Right kidney (tissue), 1 donor: ENCODE measurements around the gene FAM120A.
A peak's percentile ranks its signal among the peaks of the same experiment; 100 is the strongest.
"Not testable (repeated sequence)": the region's sequence is repeated elsewhere in the genome, so short reads cannot be mapped to it uniquely, and the experiment has no call there.

Source experiments
- DNase-seq: peaks from one replicate; pipeline ENCODE4 v3.0.0-alpha.2; 2016

The FAM120A gene

DNA sequence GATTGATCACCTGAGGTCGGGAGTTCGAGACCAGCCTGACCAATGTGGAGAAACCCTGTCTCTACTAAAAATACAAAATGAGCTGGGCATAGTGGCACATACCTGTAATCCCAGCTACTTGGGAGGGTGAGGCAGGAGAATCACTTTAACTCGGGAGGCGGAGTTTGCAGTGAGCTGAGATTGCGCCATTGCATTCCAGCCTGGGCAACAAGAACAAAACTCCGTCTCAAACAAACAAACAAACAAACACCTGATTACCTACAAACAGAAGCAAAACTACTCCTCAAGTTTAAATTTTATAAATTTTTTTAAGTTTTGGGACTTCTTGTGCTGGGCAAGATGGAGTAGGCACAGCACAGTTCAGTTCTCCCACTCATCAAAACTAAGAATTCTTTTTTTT is 12.2 kb upstream of the FAM120A start:
- DNase-seq, result not testable (repeated sequence)

DNA sequence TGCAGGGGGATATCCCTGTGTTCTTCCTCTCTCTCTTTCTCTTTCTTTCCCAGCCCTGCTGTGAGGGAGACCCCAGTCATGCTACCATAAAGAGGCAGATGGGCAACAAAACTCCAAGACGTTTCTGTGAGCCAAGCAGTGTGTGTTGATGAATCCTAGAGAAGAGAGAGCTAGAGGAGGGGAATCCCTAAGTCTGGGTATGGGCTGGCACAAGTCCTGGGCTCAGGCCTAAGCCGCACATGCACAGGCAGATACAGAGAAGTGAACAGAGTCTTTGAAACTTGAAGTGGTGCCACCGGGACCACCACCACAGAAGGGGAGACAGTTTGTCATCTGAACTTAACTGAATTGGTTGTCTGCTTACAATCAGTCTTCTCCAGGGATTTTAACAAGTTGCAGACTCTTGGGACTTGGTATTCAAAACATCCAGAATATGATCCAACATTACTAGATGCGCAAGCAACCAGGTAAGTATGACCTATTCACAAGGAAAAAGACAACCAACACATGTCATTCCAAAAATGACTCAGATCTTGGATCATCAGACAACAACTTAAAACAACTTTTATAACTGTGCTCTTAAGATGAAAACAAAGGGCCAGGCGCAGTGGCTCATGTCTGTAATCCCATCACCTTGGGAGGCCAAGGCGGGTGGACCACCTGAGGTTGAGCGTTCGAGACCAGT is 10.4 kb upstream of the FAM120A start:
- DNase-seq, result no peak

DNA sequence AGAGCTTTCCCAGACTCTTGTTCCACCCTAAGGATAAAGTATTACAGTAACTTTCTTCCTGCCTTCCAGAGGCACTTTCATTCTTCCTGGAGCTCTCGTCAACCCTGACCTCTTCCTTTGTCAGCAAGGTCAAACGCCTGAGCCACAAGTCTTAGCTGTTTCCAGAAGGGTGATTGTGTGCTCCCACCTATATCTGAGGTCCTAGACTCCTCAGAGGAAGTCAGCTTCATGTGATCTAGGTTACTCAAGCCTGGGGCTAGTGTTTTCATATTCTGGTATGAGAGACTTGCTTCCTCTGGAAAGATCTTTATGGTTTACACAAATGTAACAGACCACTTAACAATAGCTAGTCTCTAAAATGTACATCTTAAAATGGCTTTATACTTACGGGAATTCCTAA is 5.4 kb upstream of the FAM120A start:
- DNase-seq, result no peak

DNA sequence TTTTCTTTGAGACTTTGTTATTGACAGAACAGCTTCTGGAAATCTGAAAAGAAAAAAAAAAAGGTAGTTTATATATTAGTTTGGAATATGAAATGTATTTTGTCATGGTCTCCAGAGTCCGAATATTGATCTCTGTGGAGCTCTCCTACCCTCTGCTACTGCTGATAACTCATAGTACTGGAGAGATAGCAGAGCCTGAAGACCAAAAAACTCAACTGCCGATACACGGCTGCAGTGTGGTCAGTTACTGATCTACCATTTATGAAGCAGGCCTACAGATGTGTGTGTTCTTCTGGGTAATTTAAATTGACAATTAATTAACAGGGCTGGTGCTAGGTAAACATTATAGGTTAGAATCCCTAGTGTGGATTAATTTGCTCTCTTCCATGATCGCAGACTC is 3.8 kb upstream of the FAM120A start:
- no peak for DNase-seq

DNA sequence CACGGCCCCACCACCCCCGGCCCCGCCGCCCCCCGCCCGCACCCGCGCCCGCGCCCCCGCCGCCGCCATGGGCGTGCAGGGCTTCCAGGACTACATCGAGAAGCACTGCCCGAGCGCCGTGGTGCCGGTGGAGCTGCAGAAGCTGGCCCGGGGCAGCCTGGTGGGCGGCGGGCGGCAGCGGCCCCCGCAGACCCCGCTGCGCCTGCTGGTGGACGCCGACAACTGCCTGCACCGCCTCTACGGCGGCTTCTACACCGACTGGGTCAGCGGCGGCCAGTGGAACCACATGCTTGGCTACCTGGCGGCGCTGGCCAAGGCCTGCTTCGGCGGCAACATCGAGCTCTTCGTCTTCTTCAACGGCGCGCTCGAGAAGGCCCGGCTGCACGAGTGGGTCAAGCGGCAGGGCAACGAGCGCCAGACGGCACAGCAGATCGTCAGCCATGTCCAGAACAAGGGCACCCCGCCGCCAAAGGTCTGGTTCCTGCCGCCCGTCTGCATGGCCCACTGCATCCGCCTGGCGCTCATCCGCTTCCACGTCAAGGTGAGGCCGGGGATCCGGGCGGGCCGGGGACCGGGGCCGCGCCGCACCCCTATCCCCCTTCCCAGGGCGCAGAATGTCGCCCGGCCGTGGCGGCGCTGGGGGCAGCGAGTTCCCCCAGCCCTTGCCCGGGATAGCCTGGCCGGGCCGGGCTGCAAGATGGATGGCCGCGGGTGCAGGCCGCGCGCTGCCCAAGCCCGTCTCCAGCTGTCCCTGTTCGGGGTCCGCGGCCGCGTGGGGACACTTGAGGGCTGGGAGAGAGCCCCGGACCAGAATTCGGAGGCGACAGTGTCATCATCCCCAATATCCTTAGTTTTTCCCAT is 594 bp downstream of the FAM120A start:
- peak; percentile 89 for DNase-seq

DNA sequence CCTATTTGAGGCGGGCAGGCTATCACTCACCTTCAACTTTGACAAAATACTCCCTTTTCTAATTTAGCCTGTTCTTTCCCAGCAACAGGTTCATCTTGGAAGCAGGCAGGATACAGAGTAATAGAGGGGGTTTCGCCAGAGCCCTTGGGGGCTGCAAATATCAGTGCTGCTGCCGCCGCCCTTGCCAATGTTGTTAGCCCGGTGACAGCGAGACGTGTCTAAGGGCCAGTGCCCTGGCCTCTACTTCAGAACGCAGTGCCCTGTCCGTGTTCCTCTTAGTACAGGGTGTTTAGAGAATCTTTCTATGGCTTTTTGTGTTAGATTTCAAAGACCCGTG is 1.2 kb downstream of the FAM120A start:
- no peak for DNase-seq

DNA sequence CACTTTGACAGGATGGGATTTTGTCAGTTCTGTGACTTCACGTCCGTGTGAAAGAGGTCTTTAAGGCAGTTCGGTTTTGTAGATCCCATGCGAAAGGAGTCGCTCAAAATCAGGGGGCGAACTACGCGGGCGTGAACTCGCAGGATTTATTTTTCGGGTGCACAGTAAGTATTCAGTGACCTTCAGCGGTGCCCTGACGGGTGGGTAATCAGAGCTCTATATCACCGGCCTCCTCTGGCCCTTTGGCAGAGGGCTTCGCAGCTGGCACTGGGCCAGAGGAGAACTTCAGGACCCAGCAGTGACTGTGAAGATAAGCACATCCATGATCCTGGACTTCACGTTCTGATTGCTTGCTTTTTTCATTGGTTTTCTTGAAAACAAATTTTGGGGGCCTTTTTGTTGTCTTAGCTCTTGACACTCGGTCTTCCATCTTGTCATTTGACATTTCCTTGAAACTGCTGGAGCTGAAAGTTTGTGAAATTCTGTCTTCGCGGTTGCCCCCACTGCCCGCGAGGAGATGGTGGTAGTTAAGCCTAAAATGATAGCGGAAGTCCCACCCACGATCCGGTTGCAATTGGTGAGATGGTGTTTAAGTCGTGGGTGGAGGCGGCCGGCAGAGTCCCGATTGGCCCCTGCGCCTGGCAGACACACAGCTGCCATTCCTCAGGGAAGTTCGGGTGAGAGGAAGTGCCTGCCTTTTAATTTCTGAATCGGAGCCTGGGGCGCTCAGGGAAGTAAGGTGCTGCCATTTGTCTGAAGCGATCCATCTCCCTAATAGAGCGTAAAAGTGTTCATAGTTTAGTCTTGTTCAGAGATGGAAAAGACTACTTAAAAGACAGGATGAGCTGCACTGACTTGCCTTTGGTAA is 1.8 kb downstream of the FAM120A start, which contains the start of gene FAM120AOS:
TSS of gene FAM120AOS (minus strand) at position 535 of the 868 bp plus-strand sequence. CDS start 872 bp downstream, outside the sequence.
- peak; percentile 78 for DNase-seq

DNA sequence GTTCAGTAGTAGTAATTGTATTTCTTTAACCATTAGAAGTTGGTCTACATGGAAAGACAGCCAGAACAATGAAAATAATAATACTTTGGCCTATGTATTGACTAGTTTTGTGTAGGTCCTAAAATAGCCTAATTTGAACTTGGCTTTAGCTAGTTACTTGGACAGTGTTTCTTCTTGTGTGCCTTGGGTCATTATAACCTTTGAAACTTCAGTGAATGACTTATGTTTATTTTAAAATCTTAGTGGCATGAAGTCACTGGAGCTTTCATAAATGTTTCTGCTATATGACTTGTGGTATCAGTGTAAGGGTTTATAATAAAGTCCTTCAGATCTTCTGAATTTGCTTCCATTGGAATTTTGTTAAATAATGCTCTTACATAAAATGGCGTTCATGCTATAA is 4.5 kb downstream of the FAM120A start:
- no peak for DNase-seq

DNA sequence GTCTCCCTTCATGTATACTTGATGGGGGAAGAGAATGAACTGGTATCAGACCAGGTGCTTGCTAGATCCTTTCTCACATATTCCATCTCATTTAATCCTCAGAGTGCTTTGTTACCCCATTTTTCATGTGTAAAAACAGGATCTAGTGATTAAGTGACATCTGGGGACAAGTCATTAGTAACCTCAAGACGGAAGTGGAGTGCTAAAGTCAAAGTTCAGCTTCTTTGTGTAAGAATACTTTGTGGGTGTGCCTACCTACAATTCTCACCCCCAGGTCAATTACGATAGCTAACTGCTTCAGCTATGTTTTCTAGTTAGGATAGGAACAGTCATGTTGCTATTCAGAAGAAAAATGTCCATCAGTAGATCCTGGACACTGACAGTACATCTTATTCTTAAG is 5.0 kb downstream of the FAM120A start:
- no peak for DNase-seq

DNA sequence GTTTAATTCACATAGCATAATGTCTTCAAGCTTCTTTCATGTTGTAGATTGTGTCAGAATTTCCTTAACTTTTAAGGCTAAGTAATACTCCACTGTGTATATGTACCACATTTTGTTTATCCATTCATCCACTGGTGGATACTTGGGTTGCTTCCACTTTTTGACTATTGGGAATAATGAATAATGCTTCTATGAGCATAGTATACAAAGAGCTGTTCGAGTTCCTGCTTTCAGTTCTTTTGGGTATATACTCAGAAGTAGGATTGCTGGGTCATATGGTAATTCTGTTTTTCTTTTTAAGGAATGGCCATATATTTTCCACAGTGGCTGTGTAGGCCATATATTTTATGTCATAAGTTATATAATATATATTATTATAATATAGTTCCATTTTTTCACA is 5.5 kb downstream of the FAM120A start:
- no peak for DNase-seq

DNA sequence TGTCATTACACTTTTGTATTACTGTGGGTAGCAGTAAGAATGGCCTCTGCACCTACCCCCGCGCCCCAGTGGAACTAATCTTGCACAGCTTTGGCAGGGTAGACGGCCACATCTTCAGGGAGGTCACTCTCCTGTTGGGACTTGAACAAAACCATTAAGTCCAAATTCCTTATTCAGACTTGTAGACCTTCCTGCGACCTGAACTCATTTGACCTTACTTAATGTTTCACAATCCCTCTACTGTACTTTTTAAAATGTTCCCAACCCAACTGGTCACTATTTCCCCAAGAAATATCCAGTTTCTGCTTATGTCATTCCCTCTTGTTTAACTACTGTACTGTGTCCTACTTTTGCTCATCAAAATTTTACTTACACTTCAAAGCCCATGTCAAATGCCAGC is 7.2 kb downstream of the FAM120A start:
- no peak for DNase-seq

DNA sequence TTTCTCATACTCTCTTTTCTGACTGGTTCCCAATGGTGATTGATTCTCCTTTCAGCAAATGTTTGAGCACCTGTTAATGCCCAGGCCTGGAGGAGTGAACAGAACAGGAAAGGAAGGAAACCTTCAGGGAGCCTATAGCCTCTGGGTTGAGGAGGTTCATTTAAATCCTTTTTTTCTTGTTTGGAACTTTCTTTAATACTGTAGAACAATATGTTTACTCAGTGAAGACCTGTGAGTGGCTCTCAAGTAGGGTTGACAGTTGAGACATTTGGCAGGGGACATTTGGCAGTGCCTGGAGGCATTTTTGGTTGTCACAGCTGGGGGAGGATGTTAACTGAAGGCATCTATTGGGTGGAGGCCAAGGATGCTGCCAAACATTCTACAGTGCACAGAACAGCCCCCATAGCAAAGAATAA is 8.0 kb downstream of the FAM120A start:
- DNase-seq, result no peak

DNA sequence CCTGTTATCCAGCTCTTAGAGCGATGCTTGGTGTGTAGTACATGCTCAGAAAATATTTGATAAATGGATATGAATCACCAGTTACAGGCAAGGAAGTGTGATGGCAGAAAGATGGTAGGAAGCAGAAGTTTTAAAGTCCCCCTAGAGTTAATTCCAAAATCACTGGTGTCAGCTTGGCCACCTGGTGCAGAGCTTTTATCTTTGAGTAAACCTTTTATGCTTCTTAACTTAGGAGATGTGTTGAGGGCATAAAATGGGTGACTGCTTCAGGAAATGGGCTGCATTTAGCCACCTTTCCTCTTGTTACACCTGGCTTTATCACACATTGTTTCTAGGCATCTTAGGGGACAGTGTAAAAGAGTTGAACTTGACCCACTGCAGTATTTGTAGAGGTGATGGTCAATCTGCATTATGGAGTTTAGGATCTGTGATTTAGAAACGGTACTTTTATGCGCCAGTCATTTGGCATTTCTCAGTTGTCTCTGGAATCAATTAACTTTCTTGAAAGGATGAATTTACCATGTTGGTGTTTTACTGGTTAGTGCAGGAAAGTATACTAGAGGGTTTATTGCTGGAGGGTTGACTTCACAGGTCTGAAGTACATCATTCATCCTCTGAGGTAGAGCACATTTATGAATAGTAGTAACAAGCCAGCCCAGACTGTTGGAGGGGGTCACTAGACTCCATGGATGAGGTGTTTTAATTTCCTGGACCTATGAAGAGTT is 9.4 kb downstream of the FAM120A start:
- DNase-seq, result no peak

DNA sequence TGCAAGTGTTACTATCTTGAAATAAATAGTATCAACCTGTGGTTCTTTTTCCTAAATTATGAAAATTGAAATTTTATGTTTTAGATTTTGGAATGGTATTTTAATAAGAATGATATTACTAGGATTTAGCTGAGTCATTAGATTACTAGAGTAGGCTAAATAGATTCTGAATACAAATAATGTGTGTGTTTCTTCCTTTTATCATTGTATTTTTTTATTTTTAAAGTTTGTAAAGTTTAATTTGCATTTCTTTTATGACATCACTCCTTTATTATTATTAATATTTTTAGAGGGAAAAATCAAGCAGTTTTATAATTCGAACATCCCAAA is 9.9 kb downstream of the FAM120A start:
- DNase-seq, result no peak

DNA sequence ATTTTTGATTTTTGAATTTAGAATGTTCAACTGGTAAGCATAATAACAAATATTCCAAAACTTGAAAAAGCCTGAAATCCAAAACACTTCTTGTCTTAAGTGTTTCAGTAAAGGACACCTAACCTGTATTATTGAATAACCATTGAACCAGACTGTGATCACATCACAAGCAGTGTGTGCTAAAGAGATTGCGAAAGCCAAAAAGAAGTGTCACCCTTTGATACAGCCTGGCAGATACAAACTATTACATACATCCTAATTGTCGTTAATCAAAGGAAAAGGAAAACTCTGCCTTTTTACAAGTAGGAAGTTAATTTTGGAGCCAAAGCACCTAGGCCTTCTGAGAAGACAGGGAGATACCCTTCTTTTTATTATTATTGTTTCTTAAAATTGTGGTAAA is 10.3 kb downstream of the FAM120A start:
- DNase-seq, result no peak

DNA sequence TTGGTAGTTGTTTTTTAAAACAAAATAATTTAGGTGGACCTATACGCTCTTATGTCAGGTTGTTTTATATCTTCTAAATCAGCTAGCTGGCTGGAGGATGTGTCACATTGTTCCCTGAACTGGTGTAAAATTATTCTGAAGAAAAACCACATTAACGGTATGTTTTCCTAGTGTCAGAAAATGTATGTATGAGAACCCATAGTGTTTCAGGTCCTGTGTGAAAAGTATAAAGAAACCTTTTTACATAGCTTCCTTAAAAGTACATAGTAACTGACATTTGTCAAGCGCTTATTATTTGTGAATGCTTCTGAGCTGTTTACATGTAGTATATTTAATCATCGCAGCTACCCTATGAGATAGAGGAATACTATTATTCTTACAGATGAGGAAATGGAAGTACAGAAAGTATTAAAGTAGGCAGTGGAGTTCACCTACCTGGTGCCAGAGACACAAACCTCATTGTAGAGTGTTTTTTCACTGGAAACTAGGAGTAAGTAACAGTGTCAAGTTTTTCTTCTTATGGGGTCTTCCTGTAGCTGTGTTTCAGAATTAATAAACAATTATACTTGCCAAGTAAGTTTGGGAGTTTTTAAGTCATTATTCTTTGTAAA is 12.3 kb downstream of the FAM120A start:
- DNase-seq, result no peak

DNA sequence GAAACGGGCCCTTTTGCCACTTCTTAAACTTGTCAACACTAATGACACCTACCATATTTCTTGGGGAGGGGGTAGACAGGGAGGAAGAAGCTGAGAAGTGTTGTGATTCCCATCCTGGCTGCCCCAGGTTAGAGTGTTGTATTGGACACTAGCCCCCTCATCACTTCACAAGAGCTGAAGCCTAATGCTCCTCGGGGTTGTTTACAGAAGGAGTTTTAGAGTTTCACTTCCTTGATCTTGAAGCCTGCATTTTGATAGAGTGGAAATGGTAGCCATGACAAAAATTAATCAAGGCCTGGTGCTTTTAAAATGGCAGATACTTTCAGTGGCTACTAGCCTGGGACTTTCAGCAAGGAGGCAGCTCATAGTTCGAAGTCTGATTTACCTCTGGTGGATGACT is 12.9 kb downstream of the FAM120A start:
- no peak for DNase-seq

DNA sequence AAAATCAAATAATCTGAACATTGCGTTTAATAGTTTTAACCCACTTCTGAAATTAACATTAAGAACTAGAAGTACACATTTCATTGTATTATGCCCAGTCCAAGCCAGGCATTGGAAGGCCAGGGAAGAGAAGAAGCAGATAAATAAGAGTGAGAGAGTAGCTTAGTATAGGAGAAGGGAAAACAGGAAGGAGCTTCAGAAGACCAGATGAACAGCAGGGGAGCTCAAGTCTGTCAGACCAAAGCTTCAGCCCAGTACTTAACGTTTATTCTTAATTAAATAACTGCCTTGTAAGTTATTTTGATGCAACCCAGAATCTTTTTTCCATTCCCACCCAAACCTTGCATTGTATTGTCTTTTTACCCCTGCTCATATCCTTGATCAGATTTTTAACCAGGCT is 13.4 kb downstream of the FAM120A start:
- no peak for DNase-seq

DNA sequence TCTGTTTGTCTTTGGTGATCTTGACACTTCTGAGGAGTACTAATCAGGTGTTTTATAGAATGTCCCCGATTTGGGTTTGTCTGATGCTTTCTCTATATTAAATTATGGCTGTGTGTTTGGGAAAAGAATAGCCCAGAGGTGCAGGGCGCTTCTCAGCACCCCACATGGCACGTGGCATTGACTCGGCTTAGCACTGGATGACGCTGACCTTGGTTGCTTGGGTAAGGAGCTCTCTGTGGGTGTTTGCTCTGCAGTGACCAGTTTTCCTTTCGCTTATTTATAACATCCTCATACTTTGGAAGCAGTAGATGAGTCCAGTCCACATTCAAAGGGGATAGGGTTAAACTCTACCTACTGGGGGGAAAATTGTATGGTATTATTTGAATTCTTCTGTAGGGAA is 14.4 kb downstream of the FAM120A start:
- DNase-seq, result no peak

DNA sequence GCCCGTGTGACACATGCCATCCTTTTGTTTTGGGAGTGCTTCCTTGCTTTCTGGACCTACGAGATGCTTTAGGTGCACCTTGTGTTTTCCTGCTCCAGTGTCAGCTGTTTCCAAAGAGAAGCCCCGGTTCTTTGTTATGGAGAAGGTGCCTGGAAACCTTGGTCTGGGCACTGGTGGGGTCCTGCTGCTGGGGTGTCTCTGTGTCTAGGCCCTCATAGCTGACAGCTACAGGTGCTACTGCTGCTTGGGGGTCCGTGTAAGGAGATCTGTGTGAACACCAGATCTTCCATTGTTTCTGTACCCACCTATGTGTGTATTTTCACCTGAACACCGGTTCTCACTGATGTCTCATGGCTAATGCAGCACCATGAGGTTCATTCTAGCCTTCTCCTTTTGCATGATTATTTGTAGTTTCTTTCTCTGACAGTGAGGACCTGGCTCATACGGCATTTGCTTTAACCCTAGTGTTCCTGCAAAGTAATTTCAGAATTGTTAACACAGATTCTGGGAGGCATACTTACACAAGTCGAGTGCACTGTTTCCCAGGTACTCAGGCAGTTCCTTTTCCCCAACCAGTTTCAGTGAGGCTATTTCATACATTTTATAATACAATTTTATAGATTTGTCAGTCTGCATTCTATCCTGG is 15.1 kb downstream of the FAM120A start:
- no peak for DNase-seq

DNA sequence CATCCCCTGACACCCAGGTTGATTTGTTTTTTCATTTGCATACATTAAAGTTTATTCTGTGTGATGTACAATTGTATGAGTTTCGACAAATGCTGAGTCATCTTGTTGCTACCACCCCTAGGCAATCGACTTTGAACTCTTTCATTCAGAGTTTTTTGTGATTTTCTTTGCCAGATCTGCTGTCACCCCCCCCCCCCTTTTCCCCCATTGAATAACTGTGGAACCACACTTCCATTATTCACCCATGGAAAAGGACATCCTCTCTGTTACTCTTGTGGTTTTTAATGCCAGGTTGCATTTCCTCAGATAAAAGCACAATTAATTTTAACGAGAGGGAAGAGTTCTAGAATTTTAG is 15.6 kb downstream of the FAM120A start:
- DNase-seq, result no peak

DNA sequence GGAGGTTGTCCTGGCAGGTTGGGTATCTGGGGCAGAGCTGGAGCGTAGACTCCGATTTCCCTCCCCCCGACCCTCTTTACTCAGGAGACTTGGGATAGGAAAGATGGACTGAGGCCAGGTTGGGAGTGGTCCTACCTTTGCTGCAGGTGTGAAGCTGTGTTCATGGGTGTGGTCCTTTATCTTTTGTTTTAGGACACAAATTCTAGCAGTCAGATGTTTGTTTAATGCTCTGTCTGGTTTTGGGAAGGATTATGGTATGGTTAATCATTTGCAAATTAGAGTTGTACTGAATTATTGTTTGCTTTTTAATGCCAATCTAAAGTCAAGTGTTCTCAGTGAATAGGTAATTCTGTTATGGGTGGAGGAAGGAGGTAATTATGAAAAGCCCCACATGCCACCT is 16.0 kb downstream of the FAM120A start:
- DNase-seq, result no peak
